GM18517 (cell line): ENCODE results near the gene ELF2.
"Not testable (repeated sequence)": the region's sequence is repeated elsewhere in the genome, so short reads cannot be mapped to it uniquely, and the experiment has no call there.

Source experiments
- ATAC-seq: cut with Tn5 transposase; IDR thresholded peaks from one replicate; pipeline ENCODE4 v1.9.1; 2021; ENCODE audit warnings: mild to moderate bottlenecking, moderate library complexity; ENCODE audit not compliant: unreplicated experiment

ELF2 gene

GRCh38 chr4:139177049-139177868, at the start of gene ELF2:
ELF2 (minus strand) TSS chr4:139177218; CDS start chr4:139137701, 39,517 bp downstream.
- peak; percentile 40 for ATAC-seq

- ATAC-seq, result no peak
Observed at GRCh38 chr4:139223682-139224317, 46.8 kb upstream of the ELF2 start.

- ATAC-seq, result no peak
Observed at GRCh38 chr4:139222215-139222614, 45.2 kb upstream of the ELF2 start.

GRCh38 chr4:139221687-139222086, 44.7 kb upstream of the ELF2 start:
- no peak for ATAC-seq

- ATAC-seq, result no peak
Observed at GRCh38 chr4:139219450-139220055, 42.5 kb upstream of the ELF2 start.

- ATAC-seq, result peak; percentile 97
Observed at GRCh38 chr4:139214039-139214534, 37.1 kb upstream of the ELF2 start.

GRCh38 chr4:139213633-139214032, 36.6 kb upstream of the ELF2 start:
- not testable (repeated sequence) for ATAC-seq

GRCh38 chr4:139212900-139213299, 35.9 kb upstream of the ELF2 start:
- ATAC-seq, result no peak

- no peak for ATAC-seq
Observed at GRCh38 chr4:139210486-139210885, 33.5 kb upstream of the ELF2 start.

- no peak for ATAC-seq
Observed at GRCh38 chr4:139209470-139210063, 32.5 kb upstream of the ELF2 start.

- ATAC-seq, result no peak
Observed at GRCh38 chr4:139208404-139208945, 31.5 kb upstream of the ELF2 start.

- ATAC-seq, result no peak
Observed at GRCh38 chr4:139207873-139208403, 30.9 kb upstream of the ELF2 start.

GRCh38 chr4:139207247-139207646, 30.2 kb upstream of the ELF2 start:
- no peak for ATAC-seq

GRCh38 chr4:139202991-139203390, 26.0 kb upstream of the ELF2 start:
- ATAC-seq, result no peak

- ATAC-seq, result no peak
Observed at GRCh38 chr4:139200506-139200905, 23.5 kb upstream of the ELF2 start.

- no peak for ATAC-seq
Observed at GRCh38 chr4:139200102-139200501, 23.1 kb upstream of the ELF2 start.

- ATAC-seq, result not testable (repeated sequence)
Observed at GRCh38 chr4:139197214-139197613, 20.2 kb upstream of the ELF2 start.

GRCh38 chr4:139196462-139196861, 19.4 kb upstream of the ELF2 start:
- no peak for ATAC-seq

- ATAC-seq, result no peak
Observed at GRCh38 chr4:139191373-139191772, 14.4 kb upstream of the ELF2 start.

- no peak for ATAC-seq
Observed at GRCh38 chr4:139189972-139190371, 13.0 kb upstream of the ELF2 start.

- no peak for ATAC-seq
Observed at GRCh38 chr4:139189417-139189749, 12.4 kb upstream of the ELF2 start.
